NCI-H82 treated with DMSO at 0.1 percent for 48 hours (cell line): ENCODE measurements around the gene POMT1.

Experiments
- DNase-seq: peaks from one replicate; lab custom pipeline; 2025; ENCODE audit not compliant: unreplicated experiment; lab: John Stamatoyannopoulos, UW

Gene POMT1

GRCh38 chr9:131523086-131523388, 20.3 kb downstream of the POMT1 start:
- no peak for DNase-seq

- no peak for DNase-seq
Observed at GRCh38 chr9:131523451-131524435, 21.0 kb downstream of the POMT1 start.

GRCh38 chr9:131524665-131525315, 22.1 kb downstream of the POMT1 start:
- DNase-seq, result no peak

GRCh38 chr9:131525643-131526565, 23.2 kb downstream of the POMT1 start:
- no peak for DNase-seq

- no peak for DNase-seq
Observed at GRCh38 chr9:131528186-131528585, 25.5 kb downstream of the POMT1 start.

GRCh38 chr9:131528886-131529505, 26.3 kb downstream of the POMT1 start:
- no peak for DNase-seq

- no peak for DNase-seq
Observed at GRCh38 chr9:131529597-131530545, 27.2 kb downstream of the POMT1 start.

- no peak for DNase-seq
Observed at GRCh38 chr9:131530546-131530919, 27.8 kb downstream of the POMT1 start.

GRCh38 chr9:131530920-131531832, 28.5 kb downstream of the POMT1 start, which contains the start of gene UCK1:
TSS of gene UCK1 (minus strand) at chr9:131531263. CDS start at chr9:131531174, 89 bp downstream.
- DNase-seq, result peak; percentile 64

- DNase-seq, result no peak
Observed at GRCh38 chr9:131534721-131535237, 32.1 kb downstream of the POMT1 start.

- no peak for DNase-seq
Observed at GRCh38 chr9:131537946-131538345, 35.2 kb downstream of the POMT1 start.

GRCh38 chr9:131539223-131539923, 36.7 kb downstream of the POMT1 start:
- no peak for DNase-seq

GRCh38 chr9:131543141-131543540, 40.4 kb downstream of the POMT1 start:
- DNase-seq, result no peak

GRCh38 chr9:131545003-131545785, 42.5 kb downstream of the POMT1 start, which contains the start of gene PRRT1B:
TSS of gene PRRT1B (plus strand) at chr9:131545523. CDS start at chr9:131545616, 93 bp downstream.
- DNase-seq, result no peak

- DNase-seq, result no peak
Observed at GRCh38 chr9:131545786-131546335, 43.1 kb downstream of the POMT1 start.

GRCh38 chr9:131546336-131547084, 43.8 kb downstream of the POMT1 start:
- peak; percentile 7 for DNase-seq
